Fibroblast of gingiva (primary cell): Measurements from ENCODE around the gene PNLIPRP2.

Source experiments
- DNase-seq: peaks from one replicate; pipeline ENCODE4 v3.0.0-alpha.2; 2011; ENCODE audit warnings: low read depth

PNLIPRP2 gene

GRCh38 chr10:116683821-116684220, 63.1 kb downstream of the PNLIPRP2 start:
- no peak for DNase-seq

DNA sequence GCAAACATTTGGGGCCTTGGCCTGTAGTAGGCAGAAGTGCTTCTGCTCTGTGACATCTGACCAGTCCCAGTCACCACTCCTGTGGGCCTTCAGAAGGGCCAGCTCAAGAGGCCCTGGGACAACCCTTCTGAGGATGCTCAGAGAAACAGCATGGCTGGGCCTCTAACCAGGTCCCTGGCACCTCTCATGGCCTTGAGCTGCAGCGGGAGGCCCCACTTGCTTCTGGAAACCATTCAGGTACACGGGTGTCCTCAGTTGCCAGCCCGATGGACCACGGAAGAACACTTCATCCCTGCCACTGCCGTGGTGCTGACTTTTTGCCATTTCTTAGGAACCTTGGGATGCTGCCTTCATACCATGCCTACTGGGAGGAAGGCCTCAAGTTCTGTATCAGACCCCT, 64.0 kb downstream of the PNLIPRP2 start:
- no peak for DNase-seq

GRCh38 chr10:116685807-116686206, 65.1 kb downstream of the PNLIPRP2 start:
- no peak for DNase-seq

GRCh38 chr10:116686632-116687031, 65.9 kb downstream of the PNLIPRP2 start:
- DNase-seq = no peak

DNA sequence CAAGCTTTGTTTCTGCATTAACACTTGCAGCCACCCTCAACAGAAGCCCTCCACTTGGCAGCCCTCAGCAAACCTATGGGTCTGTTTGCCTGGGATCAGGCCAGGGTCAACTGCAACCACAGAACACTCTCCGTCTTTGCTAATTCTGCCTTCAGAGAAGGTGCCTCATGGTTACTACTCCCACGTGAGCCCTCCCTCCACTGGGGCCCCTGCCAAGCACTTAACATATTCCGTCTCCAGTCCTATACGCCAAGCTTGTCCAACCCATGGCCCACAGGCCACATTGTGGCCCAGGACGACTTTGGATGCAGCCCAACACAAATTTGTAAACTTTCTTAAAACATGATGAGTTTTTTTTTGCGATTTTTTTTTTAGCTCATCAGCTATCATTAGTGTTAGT, 66.9 kb downstream of the PNLIPRP2 start:
- DNase-seq = no peak

GRCh38 chr10:116688241-116688711, 67.5 kb downstream of the PNLIPRP2 start:
- no peak for DNase-seq

- DNase-seq = no peak
These were observed 68.2 kb downstream of the PNLIPRP2 start for GRCh38 chr10:116688741-116689495.

- no peak for DNase-seq
These were observed 69.0 kb downstream of the PNLIPRP2 start for GRCh38 chr10:116689744-116690143.

DNA sequence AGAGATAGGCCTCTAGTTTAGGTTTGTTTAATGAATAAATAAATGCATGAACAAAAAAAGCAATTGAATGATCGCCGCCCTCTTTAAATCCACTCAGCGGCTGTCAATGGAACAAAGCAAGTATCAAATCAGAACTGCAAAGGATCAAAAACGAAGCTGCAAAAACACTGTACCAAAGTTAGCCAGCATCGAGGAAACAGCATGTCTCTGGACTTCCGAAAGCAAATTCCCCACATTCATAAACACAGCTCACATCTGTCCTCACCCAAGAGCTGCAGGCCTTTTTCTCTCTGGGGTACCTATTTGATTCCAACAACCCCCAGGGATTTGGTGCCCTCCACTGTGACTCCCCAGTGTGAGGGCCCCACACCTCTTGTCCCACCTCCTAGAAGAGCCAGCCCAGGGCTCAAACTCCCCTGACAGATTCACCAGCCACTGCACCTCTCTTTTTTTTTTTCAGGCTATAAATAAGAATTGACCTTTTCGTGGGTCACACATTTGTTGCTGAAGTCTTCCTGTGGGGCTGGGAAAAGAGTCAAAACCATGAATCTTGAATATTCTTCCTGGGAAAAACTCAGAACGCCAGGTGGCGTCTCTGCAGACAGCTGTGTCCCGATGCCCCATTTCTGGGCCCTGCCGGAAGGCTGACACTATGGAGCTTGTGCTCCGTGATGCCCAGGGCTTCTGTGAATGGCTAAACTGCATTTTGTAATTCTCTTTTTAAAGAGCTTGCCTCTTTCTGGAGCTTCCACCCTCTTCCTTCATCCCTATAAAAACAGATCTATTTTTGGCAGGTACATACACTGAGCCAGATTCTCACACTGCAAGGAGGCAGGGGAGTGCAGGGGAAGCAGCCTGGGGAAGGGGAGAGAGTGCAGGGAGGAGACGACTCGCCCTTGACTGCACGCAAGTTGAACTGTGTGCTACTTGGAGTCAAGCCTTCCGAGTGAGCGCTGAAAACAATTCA, 69.9 kb downstream of the PNLIPRP2 start:
- no peak for DNase-seq

DNA sequence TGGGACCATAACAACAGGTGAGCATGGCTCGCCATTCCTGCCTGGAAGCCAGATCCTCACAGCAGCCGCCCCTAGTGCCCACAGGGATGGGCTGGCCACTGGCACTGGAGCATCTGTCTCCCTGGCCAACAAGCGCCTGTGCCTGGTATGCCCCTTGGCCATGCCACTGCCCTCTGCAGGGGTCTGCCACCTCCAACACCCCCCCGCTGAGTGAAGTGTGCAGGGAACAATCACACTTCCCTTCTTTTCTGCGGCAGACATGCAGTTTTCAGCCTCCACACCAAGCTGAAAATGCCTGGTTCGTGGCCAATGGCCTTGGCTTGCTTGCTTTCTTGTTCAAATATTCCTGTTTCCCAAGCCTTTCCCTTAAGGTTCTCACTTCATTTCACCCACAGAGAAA, 70.9 kb downstream of the PNLIPRP2 start:
- DNase-seq = no peak

DNA sequence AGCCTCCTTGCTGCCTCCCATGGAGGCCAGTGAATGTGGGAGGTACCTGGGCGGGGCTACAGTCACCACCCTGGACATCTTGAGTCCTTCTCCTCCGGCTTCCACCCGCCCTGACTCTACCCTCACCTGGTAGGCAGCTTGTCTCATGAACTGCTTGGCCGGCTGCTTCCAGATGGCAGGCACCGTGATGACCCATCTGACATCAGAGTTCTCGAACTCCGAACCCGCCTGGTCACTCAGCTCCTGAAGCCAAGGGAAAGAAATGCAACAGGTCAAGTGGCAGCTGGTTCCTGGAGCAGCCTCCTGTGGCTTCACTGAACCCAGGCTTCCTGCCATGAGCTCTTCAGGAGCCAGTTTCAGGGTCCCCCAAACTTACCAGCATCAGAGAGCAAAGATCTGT, 71.5 kb downstream of the PNLIPRP2 start:
- no peak for DNase-seq

GRCh38 chr10:116694243-116694926, 73.6 kb downstream of the PNLIPRP2 start:
- no peak for DNase-seq
